ENCODE measurements around the gene EPHB6. TPM values are rescaled to one million over a fixed set of nuclear protein-coding genes. Genes with fewer than 3 reads are reported as not detected.

Gene EPHB6
- total RNA-seq, 6 donors from 2014 or later, result 5.7 to 34.6 (median 10.0) TPM

DNA sequence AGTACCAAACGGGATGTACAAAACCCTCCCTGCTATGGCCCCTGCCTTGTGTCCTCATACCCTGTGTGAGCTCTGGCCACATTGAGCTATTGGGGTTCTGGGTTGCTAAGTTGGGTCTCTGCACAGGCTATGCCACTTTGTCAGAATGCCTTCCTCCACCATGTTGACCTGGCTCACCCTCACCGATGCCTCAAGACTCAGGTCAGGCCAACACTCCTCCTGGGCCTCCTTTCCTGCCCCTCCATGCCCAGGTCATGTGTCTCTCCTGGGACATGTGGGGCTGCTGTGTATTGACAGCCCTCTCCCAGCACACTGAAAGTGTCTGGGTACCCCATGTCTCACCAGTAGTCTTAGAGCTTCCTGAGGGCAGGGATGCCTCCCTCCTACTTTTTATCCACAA is 64.0 kb downstream of the EPHB6 start:
- H3K4me3 ChIP-seq, result no peak overlapping the region
- WGBS, 2 donors, result 79 to 89% methylated on average over 1 to 2 of the region's 2 CpGs
- H3K4me1 ChIP-seq, result no peaks in the 10 kb centered on the region
- no peaks in the 10 kb centered on the region for H3K27me3 ChIP-seq
- ATAC-seq (ENCODE audit: low FRiP score in 2 of 2) (no peak), DNase-seq (no peak)
- no peaks in the 10 kb centered on the region for H3K9me3 ChIP-seq
- TF ChIP-seq EP300 (IDR thresholded peaks at IDR 0.05), result no peak
- TF ChIP-seq, protein P1, sequence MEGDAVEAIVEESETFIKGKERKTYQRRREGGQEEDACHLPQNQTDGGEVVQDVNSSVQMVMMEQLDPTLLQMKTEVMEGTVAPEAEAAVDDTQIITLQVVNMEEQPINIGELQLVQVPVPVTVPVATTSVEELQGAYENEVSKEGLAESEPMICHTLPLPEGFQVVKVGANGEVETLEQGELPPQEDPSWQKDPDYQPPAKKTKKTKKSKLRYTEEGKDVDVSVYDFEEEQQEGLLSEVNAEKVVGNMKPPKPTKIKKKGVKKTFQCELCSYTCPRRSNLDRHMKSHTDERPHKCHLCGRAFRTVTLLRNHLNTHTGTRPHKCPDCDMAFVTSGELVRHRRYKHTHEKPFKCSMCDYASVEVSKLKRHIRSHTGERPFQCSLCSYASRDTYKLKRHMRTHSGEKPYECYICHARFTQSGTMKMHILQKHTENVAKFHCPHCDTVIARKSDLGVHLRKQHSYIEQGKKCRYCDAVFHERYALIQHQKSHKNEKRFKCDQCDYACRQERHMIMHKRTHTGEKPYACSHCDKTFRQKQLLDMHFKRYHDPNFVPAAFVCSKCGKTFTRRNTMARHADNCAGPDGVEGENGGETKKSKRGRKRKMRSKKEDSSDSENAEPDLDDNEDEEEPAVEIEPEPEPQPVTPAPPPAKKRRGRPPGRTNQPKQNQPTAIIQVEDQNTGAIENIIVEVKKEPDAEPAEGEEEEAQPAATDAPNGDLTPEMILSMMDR (IDR thresholded peaks at IDR 0.05), result no peak
- no peak for TF ChIP-seq POLR2A (IDR thresholded peaks at IDR 0.05)
- no peak for TF ChIP-seq POLR2AphosphoS5 (IDR thresholded peaks at IDR 0.05)
- H3K36me3 ChIP-seq, result no peaks in the 10 kb centered on the region
- H3K27ac ChIP-seq, result no peak overlapping the region

DNA sequence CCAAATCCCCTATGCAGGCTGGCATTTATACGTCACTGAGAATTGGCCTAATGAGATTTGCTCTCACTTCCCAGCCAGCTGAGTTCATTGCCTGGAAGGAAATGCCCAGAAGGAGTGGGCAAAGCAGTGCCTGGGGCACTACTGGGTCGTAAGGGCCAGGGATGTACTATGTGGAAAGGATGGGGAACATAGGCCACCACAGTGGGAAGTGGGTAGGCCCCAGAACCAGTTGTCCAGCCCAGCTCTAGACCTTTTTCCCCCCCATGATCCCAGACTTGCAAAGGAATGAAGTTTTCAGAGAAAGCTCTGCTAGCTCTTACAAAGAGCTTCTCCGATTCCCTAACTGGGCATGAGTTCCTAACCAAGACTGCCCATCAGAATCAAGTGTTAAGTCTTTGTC is 64.8 kb downstream of the EPHB6 start:
- no peaks in the 10 kb centered on the region for H3K4me1 ChIP-seq
- WGBS, 2 donors, result 92 to 97% methylated on average over 3 of the region's 3 CpGs
- H3K27ac ChIP-seq, result no peak overlapping the region
- H3K27me3 ChIP-seq, result no peaks in the 10 kb centered on the region
- DNase-seq (no peak), ATAC-seq (ENCODE audit: low FRiP score in 2 of 2) (no peak)
- H3K9me3 ChIP-seq, result no peaks in the 10 kb centered on the region
- TF ChIP-seq POLR2A (IDR thresholded peaks at IDR 0.05) (no peak), EP300 (IDR thresholded peaks at IDR 0.05) (no peak), POLR2AphosphoS5 (IDR thresholded peaks at IDR 0.05) (no peak)
- TF ChIP-seq, protein P1 (IDR thresholded peaks at IDR 0.05), result no peak
- no peak overlapping the region for H3K4me3 ChIP-seq
- no peaks in the 10 kb centered on the region for H3K36me3 ChIP-seq

Other genes with a start within 250 kb of the EPHB6 start
- gene PRSS1, start 105.6 kb upstream of the EPHB6 start, total RNA-seq, result 10 to 100 TPM in 1 of 6 donors, 1 to 10 TPM in 1, not detected in 4; 9.8 to 20.6 TPM
- gene PRSS2, start 84.1 kb upstream of the EPHB6 start, total RNA-seq, result 10 to 100 TPM in 2 of 6 donors, not detected in 4; 34.2 to 64.5 TPM
- gene TRPV6, start 30.7 kb downstream of the EPHB6 start, total RNA-seq, result 1 to 10 TPM in 2 of 6 donors, under 1 TPM in 4; 0.23 to 1.5 (median 0.68) TPM
- not detected for gene TRPV5, start 78.7 kb downstream of the EPHB6 start, total RNA-seq
- gene LLCFC1, start 84.4 kb downstream of the EPHB6 start, total RNA-seq, result not detected
- gene KEL, start 107.3 kb downstream of the EPHB6 start, total RNA-seq, result 10 to 100 TPM in 1 of 6 donors, 1 to 10 TPM in 3, under 1 TPM in 1, not detected in 1; 0.11 to 13.0 (median 3.1) TPM
- not detected for gene OR9A2, start 172.1 kb downstream of the EPHB6 start, total RNA-seq
- not detected for gene OR6V1, start 197.3 kb downstream of the EPHB6 start, total RNA-seq

Measured in upper lobe of left lung (tissue), 6 donors.